Spleen (tissue), 11 donors: Measurements from ENCODE around the gene AQP12B. TPM values are rescaled to one million over a fixed set of nuclear protein-coding genes. Genes with fewer than 3 reads are reported as not detected.
"Not testable (repeated sequence)": the region's sequence is repeated elsewhere in the genome, so short reads cannot be mapped to it uniquely, and the experiment has no call there.

Experiments used
- DNase-seq: peaks from one replicate; pipeline ENCODE4 v3.0.0-alpha.2; 2020
- H3K27ac ChIP-seq, 8 donors: fragments of 200-600 bp; sonication (generic) in 7 of 8; 1 replicate in 4 of 8; 2 replicates in 4 of 8; pipeline versions ENCODE4 v1.5.0 to v1.8.0; 2016 to 2021; ENCODE audit warnings: inconsistent platforms in 4 of 8, mild to moderate bottlenecking in 4 of 8, moderate library complexity in 1 of 8
- H3K27me3 ChIP-seq, 7 donors: fragments of 200-600 bp; sonication (generic) in 6 of 7; replicated peaks in 1 of 7; 1 replicate in 4 of 7; 2 replicates in 3 of 7; pipeline versions ENCODE4 v1.5.0 to v1.8.0; 2016 to 2021; ENCODE audit warnings: inconsistent platforms in 3 of 7, mild to moderate bottlenecking in 1 of 7
- H3K36me3 ChIP-seq, 6 donors: fragments of 200-600 bp; sonication (generic) in 5 of 6; 1 replicate in 4 of 6; 2 replicates in 2 of 6; pipeline versions ENCODE4 v1.5.0 to v1.8.0; 2016 to 2021; ENCODE audit warnings: inconsistent platforms in 2 of 6
- H3K4me1 ChIP-seq, 6 donors: fragments of 200-600 bp; sonication (generic) in 5 of 6; 1 replicate in 3 of 6; 2 replicates in 3 of 6; pipeline versions ENCODE4 v1.5.0 to v1.8.0; 2016 to 2021; ENCODE audit warnings: inconsistent platforms in 3 of 6
- H3K4me3 ChIP-seq, 8 donors: fragments of 200-600 bp; sonication (generic) in 7 of 8; 1 replicate in 4 of 8; 2 replicates in 4 of 8; pipeline versions ENCODE4 v1.5.0 to v1.8.0; 2016 to 2021; ENCODE audit warnings: inconsistent platforms in 4 of 8, mild to moderate bottlenecking in 4 of 8, moderate library complexity in 2 of 8
- H3K9me3 ChIP-seq, 8 donors: fragments of 200-600 bp; sonication (generic) in 7 of 8; 1 replicate in 4 of 8; 2 replicates in 4 of 8; pipeline versions ENCODE4 v1.5.0 to v1.8.0; 2016 to 2021; ENCODE audit warnings: inconsistent platforms in 4 of 8
- CTCF ChIP-seq, 11 experiments: fragments of 200-600 bp in 7 of 11; fragments of 450-650 bp in 4 of 11; sonication (generic) in 4 of 11; IDR thresholded peaks in 8 of 11; conservative IDR thresholded peaks in 3 of 11; 1 replicate in 7 of 11; 2 replicates in 4 of 11; pipeline versions ENCODE4 v1.4.0 to v1.8.0; 2016 to 2021; ENCODE audit warnings: antibody characterized with exemption in 11 of 11, inconsistent platforms in 4 of 11, mild to moderate bottlenecking in 1 of 11
- POLR2A ChIP-seq, 3 donors: fragments of 450-650 bp; IDR thresholded peaks; one replicate each; pipeline ENCODE4 v1.5.1; 2017; ENCODE audit warnings: antibody characterized with exemption in 3 of 3, mild to moderate bottlenecking in 1 of 3
- POLR2AphosphoS5 ChIP-seq, 3 donors: sonication (generic); formaldehyde crosslinking; IDR thresholded peaks; one replicate each; pipeline ENCODE4 v1.5.1; 2017; ENCODE audit warnings: antibody characterized with exemption in 3 of 3
- WGBS, 5 donors: extraction: QIAGEN DNeasy Blood & Tissue Kit in 3 of 5; methylation state at CpG; one replicate each; pipeline versions ENCODE4 v1.1.5 to v1.1.7; 2013 to 2018; 5-methylcytosine and 5-hydroxymethylcytosine counted together
- intact Hi-C: fragments of 100-400 bp; cut with DNase I; formaldehyde crosslinking; loops from one replicate; pipeline ENCODE4 v1.15.0; 2023; ENCODE audit warnings: low total_unique reads
- polyA plus RNA-seq, 3 donors: library from polyadenylated mRNA; stranded (reverse); fragments of 200-250 nt; gene quantifications; one replicate each; pipeline ENCODE4 v1.2.1, GENCODE V29; 2013
- total RNA-seq, 7 donors: library from RNA; depleted of rRNA in 3 of 7; stranded (reverse); fragments of >200 nt in 3 of 7; fragmentation: NEBNext Ultra II Directional in 4 of 7; extraction: Animal tissue kit (Norgen Biotek cat#: 25700) in 4 of 7; gene quantifications; one replicate each; pipeline versions ENCODE4 v1.1.0 to v1.2.1, GENCODE V29; 2016 to 2021
- donor health status: healthy with polysubstance abuse.
- donor health status: DM: no; HTN: no; CAD: no; lungs with moderate emphysema.
- donor health status: DM: no; HTN: no; CAD: no.
- donor health status: Bipolar disorder and iron deficiency.
- donor health status: healthy.
- donor health status: DM: no; HTN: no; CAD: no.
- donor health status: DM: yes; HTN: yes; CAD: no.

Gene AQP12B
- total and polyA plus RNA-seq, 10 donors = 0.03 to 1.8 (median 0.95) TPM; not detected in 7

DNA sequence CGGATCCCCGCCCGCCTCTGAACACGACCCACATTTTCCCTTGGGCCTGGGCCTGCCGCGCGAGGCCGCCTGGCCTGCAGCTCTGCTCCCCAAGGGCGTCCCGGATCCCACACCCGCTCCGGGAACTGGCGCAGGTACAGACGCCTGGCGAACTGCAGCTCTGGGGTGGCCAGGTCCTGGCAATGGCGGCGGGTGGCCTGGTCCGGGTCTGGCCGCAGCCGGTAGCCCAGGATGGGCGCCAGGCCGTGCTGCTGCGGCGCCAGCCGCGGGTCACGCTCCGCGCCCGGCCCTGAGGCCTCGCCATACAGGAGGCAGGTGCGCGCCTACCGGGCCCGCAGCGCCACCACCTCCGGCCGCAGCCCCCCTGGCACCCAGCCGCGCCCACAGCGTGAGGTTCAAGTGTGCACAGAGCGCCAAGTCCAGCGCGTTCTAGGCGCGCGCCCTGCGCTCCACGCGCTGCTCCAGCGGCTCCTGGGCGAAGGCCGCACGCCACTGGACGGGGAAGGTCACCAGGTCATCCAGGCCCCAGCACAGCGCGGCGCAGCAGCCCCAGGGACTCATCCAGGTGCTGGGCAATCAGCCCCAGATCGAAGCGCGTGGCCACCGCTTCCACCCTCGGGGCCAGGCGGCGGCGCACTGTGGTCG lies 18.5 kb upstream of the AQP12B start:
- intact Hi-C loops = no loop called here
- Histone ChIP-seq H3K4me1 (peaks cover 0 to 12% (median 0%) of the 10 kb centered on the region in 6 donors), H3K27me3 (peaks cover 0 to 59% (median 6%) of the 10 kb centered on the region in 7 donors), H3K9me3 (no peaks in the 10 kb centered on the region), H3K27ac (no peak overlapping the region), H3K4me3 (no peak overlapping the region), H3K36me3 (no peaks in the 10 kb centered on the region)
- TF ChIP-seq POLR2A (IDR thresholded peaks at IDR 0.05) = no peak
- TF ChIP-seq POLR2AphosphoS5 (IDR thresholded peaks at IDR 0.05) = no peak
- no peak for TF ChIP-seq CTCF (IDR thresholded peaks at IDR 0.05 in 8 of 11, conservative IDR thresholded peaks at IDR 0.05 in 3 of 11)
- 85 to 98% (median 90%) methylated on average over 22 to 67 of the region's 67 CpGs for WGBS, 5 donors
- DNase-seq = peak; percentile 70

DNA sequence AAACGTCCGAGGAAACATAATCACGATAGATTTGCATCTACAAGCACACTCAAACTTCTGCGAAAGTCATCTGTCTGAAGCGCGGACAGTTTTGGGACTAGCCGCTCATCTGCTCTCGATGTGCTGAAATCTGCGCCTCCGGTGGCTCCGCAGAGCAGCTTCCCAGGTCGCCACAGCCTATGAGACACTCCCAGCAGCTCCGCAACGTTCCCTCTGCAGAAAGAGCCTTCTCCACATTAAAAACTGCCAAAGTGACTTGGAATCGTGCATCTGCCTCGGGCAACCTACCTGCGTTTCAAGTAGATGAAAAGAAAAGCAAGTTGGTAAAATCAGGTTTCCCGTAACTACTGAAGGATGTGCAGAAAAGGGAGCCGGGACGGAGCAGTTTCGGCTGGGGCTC lies 17.9 kb upstream of the AQP12B start:
- Histone ChIP-seq H3K27me3 (peaks cover 0 to 58% (median 6%) of the 10 kb centered on the region in 7 donors), H3K4me1 (peaks cover 0 to 11% (median 0%) of the 10 kb centered on the region in 6 donors)
- intact Hi-C loops, H3K4me3 ChIP-seq, DNase-seq, H3K27ac ChIP-seq, H3K36me3 ChIP-seq, H3K9me3 ChIP-seq: not testable (repeated sequence)
- 74 to 85% (median 80%) methylated on average over 15 to 18 of the region's 21 CpGs for WGBS, 5 donors

GRCh38 chr2:240699835-240700234 lies 17.1 kb upstream of the AQP12B start:
- H3K27me3 ChIP-seq = peaks cover 0 to 51% (median 6%) of the 10 kb centered on the region in 7 donors
- H3K27ac ChIP-seq, H3K9me3 ChIP-seq, H3K36me3 ChIP-seq, H3K4me3 ChIP-seq, intact Hi-C loops, H3K4me1 ChIP-seq: not testable (repeated sequence)
- peak; percentile 50 for DNase-seq
- WGBS, 5 donors = 50 to 60% (median 59%) methylated on average over 7 to 8 of the region's 8 CpGs; no CpG with 5 or more reads in 1 of the 5 donors

- H3K9me3 ChIP-seq, H3K27ac ChIP-seq, H3K4me1 ChIP-seq, H3K4me3 ChIP-seq, H3K36me3 ChIP-seq, intact Hi-C loops: not testable (repeated sequence)
- DNase-seq = peak; percentile 68
- H3K27me3 ChIP-seq = peaks cover 0 to 42% (median 6%) of the 10 kb centered on the region in 7 donors
- WGBS, 5 donors = 47 to 77% (median 67%) methylated on average over 3 to 7 of the region's 33 CpGs
These were observed 16.3 kb upstream of the AQP12B start for GRCh38 chr2:240698852-240699561.

GRCh38 chr2:240696469-240696868 lies 13.8 kb upstream of the AQP12B start:
- H3K4me1 ChIP-seq, DNase-seq, H3K9me3 ChIP-seq, intact Hi-C loops, H3K36me3 ChIP-seq, H3K27ac ChIP-seq, H3K4me3 ChIP-seq: not testable (repeated sequence)
- H3K27me3 ChIP-seq = peaks cover 0 to 17% (median 0%) of the 10 kb centered on the region in 7 donors
- 30 to 85% (median 74%) methylated on average over 2 to 6 of the region's 13 CpGs for WGBS, 5 donors

DNA sequence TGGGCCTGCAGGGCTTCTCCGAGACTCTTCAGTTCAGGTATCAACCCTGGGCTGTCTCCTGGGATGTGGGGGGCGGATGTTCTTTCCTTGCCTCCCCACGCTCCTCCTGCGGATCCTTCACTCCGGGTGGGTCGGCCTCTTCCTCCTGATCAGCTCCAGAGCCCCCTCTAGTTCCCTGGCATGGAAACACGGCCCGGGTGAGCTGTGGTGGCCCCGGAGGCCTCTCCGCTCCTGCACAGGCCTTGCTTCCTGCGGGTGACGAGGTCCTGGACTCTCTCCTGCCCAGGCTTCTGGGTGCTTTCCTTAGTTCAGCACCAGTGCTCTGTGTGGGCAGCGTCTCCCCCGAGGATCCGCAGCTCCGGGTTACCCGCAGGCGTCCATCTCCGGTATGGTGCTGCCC lies 12.9 kb upstream of the AQP12B start:
- H3K27me3 ChIP-seq, H3K36me3 ChIP-seq, DNase-seq, intact Hi-C loops, H3K27ac ChIP-seq, H3K4me1 ChIP-seq, H3K4me3 ChIP-seq, H3K9me3 ChIP-seq: not testable (repeated sequence)
- no CpG with 5 or more reads among the region's 19 CpGs for WGBS, 5 donors

GRCh38 chr2:240694304-240694703 lies 11.6 kb upstream of the AQP12B start:
- DNase-seq = not testable (repeated sequence)

GRCh38 chr2:240692583-240693561 lies 10.2 kb upstream of the AQP12B start:
- DNase-seq, H3K9me3 ChIP-seq, H3K27me3 ChIP-seq, H3K4me1 ChIP-seq, intact Hi-C loops, H3K27ac ChIP-seq, H3K4me3 ChIP-seq, H3K36me3 ChIP-seq: not testable (repeated sequence)
- WGBS, 5 donors = 64 to 92% (median 81%) methylated on average over 7 to 16 of the region's 34 CpGs

More at GRCh38 chr2:240694304-240694703, 11.6 kb upstream of the AQP12B start:
- H3K4me1 ChIP-seq, H3K36me3 ChIP-seq, intact Hi-C loops, H3K27me3 ChIP-seq, H3K4me3 ChIP-seq, H3K9me3 ChIP-seq, H3K27ac ChIP-seq: not testable (repeated sequence)
- 75% methylated on average over 2 of the region's 12 CpGs; no CpG with 5 or more reads in 4 of the 5 donors for WGBS, 5 donors
